HT-29 (cell line): Measurements from ENCODE around the gene KIF17. TPM values are rescaled to one million over a fixed set of nuclear protein-coding genes. Genes with fewer than 3 reads are reported as not detected.

Experiments
- DNase-seq: peaks from one replicate; pipeline ENCODE4 v3.0.0-alpha.2; 2015; ENCODE audit warnings: low spot score
- total RNA-seq: library from RNA; depleted of rRNA; stranded (reverse); fragments of >200 nt; shearing (Covaris generic); gene quantifications from 2 replicates; pipeline ENCODE4 v1.2.3, GENCODE V29; 2014; rRNA removed

Gene KIF17
- not detected in 2 replicates for total RNA-seq

DNA sequence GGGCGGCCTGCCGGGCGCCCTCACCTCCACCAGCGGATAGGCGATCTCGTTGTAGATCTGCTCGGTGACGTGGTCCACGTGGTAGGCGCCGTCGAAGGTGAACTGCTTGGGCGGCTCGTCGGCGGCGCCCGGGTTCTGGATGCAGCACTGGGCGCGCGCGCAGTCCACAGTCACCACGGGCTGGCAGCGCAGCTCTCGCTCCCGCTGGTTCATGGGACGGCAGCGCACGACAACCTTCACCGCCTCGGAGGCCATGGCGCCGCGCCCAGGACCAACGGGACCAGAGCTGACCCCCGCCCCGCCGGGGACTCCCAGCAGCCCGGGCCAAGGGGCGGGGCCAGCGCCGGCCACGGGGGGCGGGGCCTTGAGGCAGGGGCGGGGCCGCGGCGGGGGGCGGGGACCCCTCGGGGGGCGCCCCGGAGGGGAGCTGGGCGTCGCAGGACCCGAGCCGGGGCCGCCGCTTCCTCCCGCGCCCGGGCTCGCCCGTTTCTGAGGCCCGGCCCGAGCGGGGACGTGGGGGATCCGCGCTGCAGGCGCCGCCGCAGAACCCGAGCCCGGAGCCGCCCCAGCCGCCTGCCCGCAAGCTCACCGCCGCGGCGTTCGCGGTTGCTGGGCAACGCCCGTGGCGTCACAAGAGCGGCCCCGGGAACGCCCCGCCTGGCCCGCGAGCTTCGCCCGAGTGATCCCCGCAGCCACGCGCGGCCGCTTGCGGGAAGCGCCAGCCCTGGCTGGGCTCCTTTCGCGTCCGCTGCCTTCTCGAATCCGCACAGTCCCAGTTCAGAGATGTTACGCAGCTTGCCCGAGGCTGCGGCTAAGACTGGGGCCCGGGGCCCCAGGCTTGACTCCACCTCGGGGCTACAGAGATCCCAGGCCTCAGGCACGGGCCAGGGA, at the start of gene KIF17:
Gene KIF17, minus strand, starts transcription at position 556 of the 891 bp plus-strand sequence. Its CDS starts 301 bp downstream, at position 255.
- peak; percentile 65 for DNase-seq

- DNase-seq = no peak
Observed at GRCh38 chr1:20767271-20767670, 49.5 kb upstream of the KIF17 start.

DNA sequence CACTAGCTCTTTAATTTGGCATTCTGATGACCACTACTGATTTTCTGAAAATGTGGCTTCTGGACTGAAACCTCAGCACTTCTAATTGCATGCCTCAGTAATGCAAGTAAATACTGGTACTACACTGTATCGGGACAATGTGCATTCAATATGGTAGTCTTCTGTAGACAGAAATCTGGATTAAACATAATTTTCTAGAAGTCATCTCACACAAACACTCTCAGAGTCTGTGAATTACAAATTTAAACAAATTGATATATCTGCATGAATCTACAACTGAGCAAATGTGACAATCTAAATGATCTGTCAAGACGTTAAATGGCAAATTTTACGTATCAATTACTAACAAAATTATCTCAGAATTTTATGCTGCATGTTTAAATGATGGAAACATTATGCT, 45.6 kb upstream of the KIF17 start:
- DNase-seq = no peak

DNA sequence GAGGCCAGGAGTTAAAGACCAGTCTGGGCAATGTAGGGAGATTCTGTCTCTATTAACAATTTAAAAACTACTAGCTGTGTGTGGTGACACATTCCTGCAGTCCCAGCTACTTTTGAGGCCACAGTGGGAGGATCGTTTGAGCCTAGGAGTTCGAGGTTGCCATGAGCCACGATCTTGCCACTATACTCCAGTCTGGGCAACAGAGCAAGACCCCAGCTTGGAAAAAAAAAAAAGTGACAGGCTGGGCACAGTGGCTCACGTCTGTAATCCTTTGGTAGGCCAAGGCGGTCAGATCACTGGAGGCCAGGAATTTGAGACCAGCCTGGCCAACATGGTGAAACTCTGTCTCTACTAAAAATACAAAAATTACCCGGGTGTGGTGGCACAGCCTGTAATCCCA, 42.5 kb upstream of the KIF17 start:
- no peak for DNase-seq

GRCh38 chr1:20753589-20753988, 35.8 kb upstream of the KIF17 start:
- no peak for DNase-seq

DNA sequence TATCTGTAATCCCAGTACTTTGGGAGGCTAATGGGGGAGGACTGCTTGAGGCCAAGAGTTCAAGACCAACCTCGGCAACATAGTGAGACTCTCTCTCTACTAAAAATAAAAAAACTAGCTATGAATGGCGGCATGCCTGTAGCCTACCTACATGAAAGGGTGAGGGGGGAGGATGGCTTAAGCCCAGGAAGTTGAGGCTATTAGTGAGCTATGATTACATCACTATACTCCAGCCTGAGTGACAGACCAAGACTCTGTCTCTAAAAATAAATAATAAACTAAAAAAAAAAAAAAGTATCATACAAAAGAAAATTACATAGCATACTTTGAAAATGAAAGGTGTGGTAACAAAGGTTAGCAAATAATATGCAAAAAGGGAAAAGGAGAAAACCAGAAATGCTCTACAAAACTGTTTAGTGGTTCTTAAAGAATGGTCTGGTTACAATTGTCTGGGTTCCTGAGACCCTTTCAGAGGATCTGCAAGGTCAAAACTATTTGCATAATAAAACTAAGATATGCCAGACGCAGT, 33.7 kb upstream of the KIF17 start:
- no peak for DNase-seq

GRCh38 chr1:20742671-20743070, 24.9 kb upstream of the KIF17 start:
- DNase-seq = no peak

DNA sequence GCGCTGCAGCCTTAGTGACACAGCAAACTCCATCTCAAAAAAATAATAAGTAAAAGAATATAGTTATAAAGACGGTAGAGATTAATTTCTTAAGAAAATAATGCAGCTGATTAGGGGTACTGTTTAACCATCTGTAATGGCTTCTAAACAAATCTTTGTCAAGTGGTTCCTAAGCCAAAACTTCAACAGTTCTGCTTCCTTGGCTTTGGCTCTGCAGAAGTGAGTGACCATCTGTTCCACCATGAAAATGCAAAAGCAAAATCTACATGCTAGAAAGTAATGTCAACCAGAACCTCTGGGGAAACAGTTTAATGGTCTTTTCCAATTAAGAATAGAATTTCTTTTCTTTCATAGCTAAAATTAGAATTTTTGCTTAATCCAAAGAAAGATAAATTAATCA, 23.0 kb upstream of the KIF17 start:
- DNase-seq = no peak

GRCh38 chr1:20739225-20739624, 21.4 kb upstream of the KIF17 start:
- DNase-seq = no peak

DNA sequence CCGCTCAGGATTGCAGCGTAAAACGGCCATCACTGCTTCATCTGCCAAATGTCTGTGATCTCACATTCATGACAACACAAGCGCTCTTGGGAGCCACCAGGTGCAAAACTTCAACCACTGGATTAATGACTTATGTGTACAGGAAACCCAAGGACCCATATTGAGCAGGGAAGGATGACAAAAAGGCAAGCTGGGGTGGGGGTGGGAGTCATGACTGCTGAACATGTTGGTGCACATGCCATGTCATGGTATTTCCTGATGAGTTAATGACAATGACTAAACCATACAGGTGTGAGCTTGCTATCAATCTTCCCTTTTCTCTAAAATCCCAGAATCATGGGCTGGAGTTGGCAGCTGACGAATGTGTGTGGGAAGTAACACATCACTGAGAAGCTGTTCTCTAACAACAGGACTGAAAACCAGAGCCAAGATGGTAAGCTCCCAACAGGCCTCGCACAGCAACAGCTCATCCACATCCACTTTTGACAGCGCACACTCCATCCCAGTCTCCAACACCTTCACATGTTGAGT, 17.8 kb upstream of the KIF17 start:
- DNase-seq = no peak

GRCh38 chr1:20733360-20733975, 15.7 kb upstream of the KIF17 start:
- no peak for DNase-seq

GRCh38 chr1:20732588-20733359, 15.0 kb upstream of the KIF17 start, which contains the start of gene SH2D5:
TSS of gene SH2D5 (minus strand) at chr1:20732703. CDS start at chr1:20728044, 4,659 bp downstream.
- DNase-seq = peak; percentile 89

- DNase-seq = no peak
Observed at GRCh38 chr1:20732071-20732587, 14.3 kb upstream of the KIF17 start.

DNA sequence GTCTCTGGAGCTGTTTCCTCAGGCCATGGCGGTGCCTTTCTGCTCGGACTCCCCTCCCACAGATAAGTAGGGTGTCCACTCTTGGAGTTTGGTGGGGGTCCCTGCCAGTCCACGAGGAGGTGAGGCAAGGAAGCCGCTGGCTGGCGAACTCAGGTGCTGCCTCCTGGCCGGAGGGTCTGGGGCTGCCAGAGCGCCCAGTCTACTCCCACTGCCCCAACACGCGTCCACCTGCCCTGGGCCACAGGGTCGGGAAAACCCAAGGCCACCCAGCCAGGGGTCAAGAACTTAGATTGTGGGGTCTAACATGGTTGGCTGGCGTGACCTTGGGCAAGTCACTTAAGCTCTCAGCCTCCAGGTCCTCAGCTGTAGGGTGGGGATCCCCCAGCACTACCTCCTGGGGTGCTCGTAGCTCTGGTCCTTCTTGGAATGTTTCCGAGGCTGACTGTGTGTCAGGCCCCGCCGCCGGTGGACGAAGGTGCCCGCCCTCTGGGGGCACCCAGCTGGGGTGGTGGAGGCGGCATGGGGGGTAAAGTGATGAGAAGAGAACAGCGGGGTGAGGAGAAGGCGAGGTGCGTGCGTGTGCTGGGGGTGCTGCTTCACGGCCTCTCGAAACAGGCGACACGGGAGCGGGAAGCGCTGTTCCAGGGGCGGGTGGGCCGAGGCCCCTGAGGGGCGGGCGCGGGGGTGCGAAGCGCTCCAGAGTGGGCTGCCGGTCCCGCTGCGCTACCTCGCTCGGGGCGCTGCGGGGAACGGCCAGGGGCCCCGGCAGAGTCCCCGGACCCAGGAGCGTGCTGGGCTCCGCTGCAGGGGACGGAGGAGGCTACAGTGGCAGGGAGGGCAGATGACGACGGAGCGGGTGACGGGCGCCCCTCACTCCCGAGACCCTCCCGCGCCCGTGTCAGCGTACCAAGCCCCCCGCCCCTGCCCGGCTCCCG, 13.5 kb upstream of the KIF17 start:
- no peak for DNase-seq

- DNase-seq = no peak
Observed at GRCh38 chr1:20730690-20731056, 12.9 kb upstream of the KIF17 start.

GRCh38 chr1:20729990-20730689, 12.3 kb upstream of the KIF17 start:
- DNase-seq = no peak

DNA sequence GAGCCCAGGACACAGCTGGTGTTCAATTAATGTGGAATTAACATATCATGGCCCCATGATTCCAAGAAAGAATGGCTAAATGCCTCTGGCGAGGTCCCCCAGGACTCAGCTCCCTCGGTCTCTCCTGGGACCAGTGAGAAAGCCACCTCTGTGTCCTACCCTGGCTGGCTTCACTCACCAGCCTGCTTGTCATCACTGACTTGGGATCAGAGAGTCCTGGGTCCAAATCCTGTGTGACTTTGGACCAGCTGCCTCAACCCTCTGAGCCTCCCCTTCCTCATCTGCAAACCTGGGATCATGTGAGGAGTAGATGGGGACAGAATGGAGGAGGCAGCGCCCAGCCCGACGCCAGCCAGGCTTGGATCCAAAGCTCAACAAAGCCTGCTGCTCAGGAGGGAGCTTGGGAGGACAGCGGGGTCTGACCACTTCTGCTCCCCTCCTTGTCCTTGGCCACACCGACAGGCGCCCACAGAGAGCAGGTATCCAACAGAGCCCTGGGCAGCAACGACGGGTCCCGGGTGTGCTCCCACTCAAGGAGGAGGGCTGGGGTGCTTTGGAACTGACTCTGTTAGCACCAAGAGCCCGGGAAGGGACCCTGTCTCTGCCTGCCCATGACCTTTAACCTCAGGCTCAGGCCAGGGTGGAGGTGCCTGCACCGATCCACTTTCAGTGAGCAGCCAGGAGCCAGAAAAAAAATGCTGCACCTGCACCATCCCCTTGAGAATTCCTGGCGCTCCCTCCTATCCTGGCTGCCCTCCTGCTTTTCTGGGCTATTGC, 11.5 kb upstream of the KIF17 start:
- DNase-seq = no peak

DNA sequence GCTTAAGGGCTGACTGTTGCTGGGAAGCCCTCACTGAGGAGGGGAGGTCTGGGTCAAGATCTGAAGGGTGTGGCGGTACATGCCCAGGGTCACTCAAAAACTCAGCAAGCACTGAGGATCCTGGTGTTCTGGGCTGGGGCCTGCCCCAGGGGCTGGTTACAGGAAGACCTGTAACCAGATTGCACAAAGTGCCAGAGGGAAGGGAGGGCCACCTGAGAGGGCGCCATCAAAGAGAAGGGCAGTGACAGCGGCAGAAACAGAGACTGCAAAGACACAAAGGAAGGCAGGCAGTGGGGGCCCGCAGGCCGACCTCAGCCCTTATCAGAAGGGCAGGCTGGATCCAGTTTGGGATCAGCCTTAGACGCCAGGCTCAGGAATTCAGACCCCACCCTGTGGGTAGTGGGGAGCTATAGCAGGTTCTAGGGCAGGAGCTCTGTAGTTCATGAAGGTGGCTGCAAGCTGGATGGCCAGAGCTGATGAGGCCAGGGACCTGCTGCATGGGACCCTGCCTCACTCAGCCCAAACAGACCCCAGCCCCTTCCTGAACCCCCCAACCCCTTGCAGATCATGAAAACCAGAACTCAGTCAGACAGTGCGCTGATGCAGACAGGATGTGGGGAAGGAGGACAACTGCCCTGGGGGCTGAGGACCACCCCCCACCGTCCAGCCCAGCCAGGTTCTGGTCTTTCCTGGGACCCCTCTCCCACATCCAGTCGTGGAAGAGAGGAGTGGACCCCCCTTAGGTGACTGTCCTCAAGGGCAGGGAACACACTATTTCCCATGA, 10.8 kb upstream of the KIF17 start:
- DNase-seq = no peak
